Measurements from ENCODE around the gene HK1. TPM values are rescaled to one million over a fixed set of nuclear protein-coding genes. Genes with fewer than 3 reads are reported as not detected.
"Not testable (repeated sequence)": the region's sequence is repeated elsewhere in the genome, so short reads cannot be mapped to it uniquely, and the experiment has no call there.

Gene HK1
- total RNA-seq, 1 experiment from 2014 or later = 152 TPM

DNA sequence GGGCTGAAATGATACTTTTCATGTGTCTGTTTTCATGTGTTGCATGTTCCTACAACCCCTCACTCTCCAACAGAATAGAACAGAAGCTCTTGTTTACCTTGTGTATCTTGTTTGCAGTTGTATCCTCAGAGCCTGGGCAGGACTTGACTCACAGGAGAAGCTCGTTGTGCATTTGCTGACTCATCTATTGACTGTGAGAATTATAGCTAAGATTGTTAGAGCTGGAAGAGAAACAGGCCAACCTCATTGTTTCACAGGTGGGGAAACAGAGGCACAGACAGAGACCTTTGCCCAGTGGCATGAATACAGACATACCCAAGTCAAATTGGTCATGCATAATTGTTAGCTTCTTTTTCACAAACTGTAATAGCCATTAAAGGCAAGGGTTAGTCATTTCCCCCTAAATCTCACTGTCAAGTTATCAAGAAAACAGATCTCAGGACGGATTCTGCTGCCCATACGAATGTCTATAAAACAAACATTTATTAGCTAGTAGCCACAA is 168.4 kb downstream of the HK1 start:
- DNase-seq (ENCODE audit: low spot score) = peak; percentile 79

DNA sequence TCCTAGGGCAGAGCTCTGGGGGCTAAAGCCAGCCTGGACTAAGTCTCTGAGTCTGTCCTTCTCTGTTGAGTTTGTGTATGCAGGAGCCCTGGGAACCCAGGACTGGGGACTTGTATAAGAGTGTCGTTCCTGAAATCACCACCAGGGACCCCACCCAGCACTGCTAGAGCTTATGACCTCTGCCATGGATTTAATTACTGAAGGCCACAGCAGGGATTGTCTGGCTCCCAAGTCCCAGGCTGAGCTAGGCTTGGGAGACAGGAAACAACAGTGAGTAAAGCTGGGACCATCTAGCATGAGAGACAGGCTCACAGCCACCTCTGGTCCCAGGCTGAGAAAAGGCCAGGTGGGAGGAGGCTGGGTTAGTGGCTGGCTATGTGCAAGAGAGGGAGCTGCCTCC is 171.5 kb downstream of the HK1 start:
- DNase-seq (ENCODE audit: low spot score) = peak; percentile 77

DNA sequence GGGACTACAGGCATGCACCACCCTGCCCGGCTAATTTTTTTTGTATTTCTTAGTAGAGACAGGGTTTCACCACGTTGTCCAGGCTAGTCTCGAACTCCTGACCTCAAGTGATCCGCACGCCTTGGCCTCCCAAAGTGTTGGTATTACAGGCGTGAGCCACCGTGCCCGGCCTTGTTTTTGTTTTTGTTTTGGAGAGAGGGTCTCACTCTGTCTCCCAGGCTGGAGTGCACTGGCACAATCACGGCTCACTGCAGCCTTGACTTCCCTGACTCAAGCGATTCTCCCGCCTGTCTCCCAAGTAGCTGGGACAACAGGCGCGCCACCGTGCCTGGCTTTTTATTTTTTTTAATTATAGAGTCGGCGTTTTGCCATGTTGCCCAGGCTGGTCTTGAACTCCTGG is 172.1 kb downstream of the HK1 start:
- not testable (repeated sequence) for DNase-seq (ENCODE audit: low spot score)

DNA sequence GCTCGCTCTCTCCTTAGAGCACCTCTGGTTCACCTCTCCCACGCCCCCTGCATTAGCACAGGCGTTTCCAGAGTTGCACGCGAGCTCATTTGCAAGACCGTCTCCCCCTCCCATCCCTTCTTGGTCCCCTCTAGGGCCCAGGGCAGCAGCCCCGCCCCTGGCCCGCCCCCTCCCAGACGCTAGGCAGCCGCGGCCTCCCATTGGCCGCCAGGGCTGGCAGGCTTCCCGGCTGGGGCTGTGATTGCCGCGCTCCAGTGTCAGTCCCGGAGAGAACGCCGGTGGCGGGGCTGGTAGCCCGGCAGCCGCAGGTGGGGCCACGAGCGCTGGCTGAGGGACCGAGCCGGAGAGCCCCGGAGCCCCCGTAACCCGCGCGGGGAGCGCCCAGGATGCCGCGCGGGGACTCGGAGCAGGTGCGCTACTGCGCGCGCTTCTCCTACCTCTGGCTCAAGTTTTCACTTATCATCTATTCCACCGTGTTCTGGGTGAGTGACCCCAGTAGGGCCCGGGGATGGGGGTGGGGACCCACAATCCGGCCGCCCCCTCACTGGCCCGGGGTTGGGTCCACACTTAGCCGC is 173.0 kb downstream of the HK1 start, which contains the start of gene TSPAN15:
Gene TSPAN15, plus strand, starts transcription at position 257 of the 575 bp plus-strand sequence. Its CDS starts 130 bp downstream, at position 387.
- peak; percentile 64 for DNase-seq (ENCODE audit: low spot score)

Other genes starting within 250 kb of the HK1 start
- gene SRGN, start 190.4 kb upstream of the HK1 start, total RNA-seq (2014; rRNA removed; shearing (Covaris generic)) = 125 and 182 TPM in 2 replicates
- gene VPS26A, start 154.3 kb upstream of the HK1 start, total RNA-seq (2014; rRNA removed; shearing (Covaris generic)) = 46.3 and 46.6 TPM in 2 replicates
- 60.9 and 72.7 TPM in 2 replicates for gene SUPV3L1, start 98.3 kb upstream of the HK1 start, total RNA-seq (2014; rRNA removed; shearing (Covaris generic))
- gene HKDC1, start 58.2 kb upstream of the HK1 start, total RNA-seq (2014; rRNA removed; shearing (Covaris generic)) = 22.7 and 35.3 TPM in 2 replicates
- gene TACR2, start 138.4 kb downstream of the HK1 start, total RNA-seq (2014; rRNA removed; shearing (Covaris generic)) = not detected in 2 replicates
- gene TSPAN15, start 173.0 kb downstream of the HK1 start, total RNA-seq (2014; rRNA removed; shearing (Covaris generic)) = 13.6 and 18.7 TPM in 2 replicates